Subcutaneous adipose tissue (tissue), 4 donors: Measurements from ENCODE around the gene NLRP10. TPM values are rescaled to one million over a fixed set of nuclear protein-coding genes. Genes with fewer than 3 reads are reported as not detected.

Experiments used
- total RNA-seq, 4 donors: library from RNA; depleted of rRNA; stranded (reverse); fragments of >200 nt; gene quantifications; one replicate each; pipeline ENCODE4 v1.1.0, GENCODE V29; 2016
- TF ChIP-seq, protein P1 (sequence below): fragments of 450-650 bp; IDR thresholded peaks from one replicate; pipeline ENCODE4 v1.5.1; 2016; ENCODE audit warnings: low read depth, mild to moderate bottlenecking, control low read depth, antibody characterized with exemption, moderate library complexity

The NLRP10 gene
- total RNA-seq, 4 donors from 2014 or later = not detected

GRCh38 chr11:7973011-7973410 is 7.8 kb upstream of the NLRP10 start:
- TF ChIP-seq, protein P1, sequence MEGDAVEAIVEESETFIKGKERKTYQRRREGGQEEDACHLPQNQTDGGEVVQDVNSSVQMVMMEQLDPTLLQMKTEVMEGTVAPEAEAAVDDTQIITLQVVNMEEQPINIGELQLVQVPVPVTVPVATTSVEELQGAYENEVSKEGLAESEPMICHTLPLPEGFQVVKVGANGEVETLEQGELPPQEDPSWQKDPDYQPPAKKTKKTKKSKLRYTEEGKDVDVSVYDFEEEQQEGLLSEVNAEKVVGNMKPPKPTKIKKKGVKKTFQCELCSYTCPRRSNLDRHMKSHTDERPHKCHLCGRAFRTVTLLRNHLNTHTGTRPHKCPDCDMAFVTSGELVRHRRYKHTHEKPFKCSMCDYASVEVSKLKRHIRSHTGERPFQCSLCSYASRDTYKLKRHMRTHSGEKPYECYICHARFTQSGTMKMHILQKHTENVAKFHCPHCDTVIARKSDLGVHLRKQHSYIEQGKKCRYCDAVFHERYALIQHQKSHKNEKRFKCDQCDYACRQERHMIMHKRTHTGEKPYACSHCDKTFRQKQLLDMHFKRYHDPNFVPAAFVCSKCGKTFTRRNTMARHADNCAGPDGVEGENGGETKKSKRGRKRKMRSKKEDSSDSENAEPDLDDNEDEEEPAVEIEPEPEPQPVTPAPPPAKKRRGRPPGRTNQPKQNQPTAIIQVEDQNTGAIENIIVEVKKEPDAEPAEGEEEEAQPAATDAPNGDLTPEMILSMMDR = no peak

DNA sequence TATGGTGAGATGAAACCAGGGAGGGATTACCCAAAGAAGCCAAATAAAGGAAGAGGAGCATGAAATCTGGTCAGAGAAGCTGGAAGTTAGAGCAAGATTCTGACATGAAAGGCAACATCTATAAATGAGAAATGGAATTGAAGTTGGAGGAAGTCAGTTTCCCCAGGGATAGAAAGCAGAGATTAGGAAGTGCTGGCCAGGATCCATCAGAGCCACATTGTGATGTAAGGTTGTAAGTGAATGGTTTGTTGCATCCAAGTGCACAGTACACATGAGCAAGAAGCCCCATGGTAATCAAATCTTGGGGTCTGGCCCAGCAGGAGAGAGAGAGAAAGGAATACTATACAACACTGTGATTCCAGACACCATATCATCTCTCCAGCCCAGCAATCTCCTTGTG is 6.6 kb upstream of the NLRP10 start:
- TF ChIP-seq, protein P1 = no peak

DNA sequence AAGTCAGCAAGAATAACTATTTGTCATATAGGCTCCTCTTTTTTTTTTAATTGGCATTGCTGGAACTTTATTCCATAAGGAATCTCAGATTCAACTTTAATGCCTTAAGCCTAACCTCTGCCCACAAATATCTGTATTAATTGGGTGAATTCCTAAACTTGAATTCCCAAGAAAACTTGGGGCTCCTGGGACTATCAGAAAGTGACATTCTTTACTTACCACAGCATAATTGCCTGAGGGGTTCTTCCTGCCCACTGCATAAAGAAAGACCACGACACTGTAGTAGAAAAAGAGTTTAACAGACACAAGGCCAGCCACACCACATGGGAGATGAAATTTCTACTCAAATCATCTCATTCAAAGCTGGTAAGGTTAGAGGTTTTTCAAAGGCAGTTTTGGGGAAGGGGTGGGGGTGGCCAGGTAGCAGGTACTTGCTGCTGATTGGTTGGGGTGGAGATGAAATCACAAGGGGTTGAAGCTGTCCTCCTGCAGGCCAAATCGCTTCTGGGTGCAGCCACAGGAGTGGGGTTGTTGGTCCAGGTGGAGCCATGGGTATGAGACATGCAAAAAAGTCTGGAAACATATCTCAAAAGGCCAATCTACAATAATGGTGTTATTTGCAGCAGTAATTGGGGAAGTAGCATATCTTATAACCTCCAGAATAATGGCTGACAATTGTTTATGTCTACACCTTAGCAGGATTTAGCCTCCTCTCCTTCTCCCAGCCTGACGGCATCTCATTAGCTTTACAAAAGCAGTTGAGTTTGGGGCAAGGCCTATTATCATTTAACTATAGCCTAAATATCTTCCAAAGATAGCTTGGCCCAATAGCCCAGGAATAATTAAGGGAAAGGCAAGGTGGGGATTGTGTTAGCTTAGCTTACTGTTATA is 4.8 kb upstream of the NLRP10 start:
- TF ChIP-seq, protein P1 = no peak

DNA sequence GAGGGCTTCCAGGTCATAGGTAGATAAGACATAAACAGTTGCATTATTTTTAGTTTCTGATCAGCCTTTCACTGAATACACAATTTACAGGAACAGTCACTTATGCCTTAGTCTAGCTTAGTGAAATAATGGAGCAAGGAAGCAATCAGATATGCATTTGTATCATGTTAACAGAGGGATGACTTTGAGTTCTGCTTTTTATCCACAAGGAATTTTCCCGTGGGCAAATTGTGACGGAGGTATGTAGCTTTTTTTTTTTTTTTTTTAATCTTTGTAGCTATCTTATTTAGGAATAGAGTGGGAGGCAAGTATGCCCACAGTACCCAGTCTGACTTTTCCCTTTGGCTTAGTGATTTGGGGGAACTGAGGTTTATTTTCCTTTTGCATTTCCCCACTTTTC is 3.4 kb upstream of the NLRP10 start:
- TF ChIP-seq, protein P1 = no peak

DNA sequence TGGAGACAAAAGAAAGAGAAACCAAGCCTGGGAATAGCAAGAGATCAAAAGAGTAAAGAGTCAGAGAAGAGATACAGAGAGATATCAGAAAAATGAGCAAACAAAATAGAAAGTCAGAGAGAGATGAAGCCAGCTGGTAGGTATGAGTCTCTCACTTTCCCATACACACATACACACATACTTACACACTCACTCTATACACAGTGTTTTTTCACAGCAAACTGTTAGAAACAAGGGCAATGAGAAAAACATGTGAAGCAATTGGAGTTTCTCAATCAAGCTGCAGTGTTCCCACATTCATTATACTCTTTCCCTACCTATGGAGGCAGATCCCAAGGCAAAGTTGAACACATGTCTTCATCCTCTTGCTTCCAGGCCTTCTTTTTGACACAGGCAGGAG is 2.6 kb upstream of the NLRP10 start:
- TF ChIP-seq, protein P1 = no peak

- TF ChIP-seq, protein P1 = no peak
These were observed 1.9 kb upstream of the NLRP10 start for GRCh38 chr11:7967097-7967496.

DNA sequence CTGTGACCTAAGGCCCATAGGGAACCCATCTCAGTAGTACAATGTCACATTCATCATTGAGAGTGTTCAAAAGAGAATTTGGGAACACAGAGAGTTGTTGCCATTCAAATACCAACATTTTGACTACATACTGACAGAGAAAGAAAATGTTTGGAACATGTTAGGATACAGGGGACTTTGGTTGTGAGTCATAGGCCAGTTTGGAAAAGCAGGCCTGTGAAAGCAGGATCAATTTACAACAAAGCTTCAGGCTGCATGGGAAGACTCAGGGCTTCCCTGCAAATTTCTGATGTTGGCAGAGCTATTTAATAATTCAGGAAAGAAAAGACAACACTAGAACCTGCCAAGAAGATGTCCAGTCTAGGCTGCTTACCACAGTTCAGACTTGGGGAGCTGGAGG is 374 bp downstream of the NLRP10 start:
- TF ChIP-seq, protein P1 = no peak
